ENCODE data around the gene PTTG2. TPM values are rescaled to one million over a fixed set of nuclear protein-coding genes. Genes with fewer than 3 reads are reported as not detected.

PTTG2 gene
- total RNA-seq, 2 experiments from 2014 or later = not detected

GRCh38 chr4:37981844-37982720 is 21.9 kb downstream of the PTTG2 start:
- ChIA-PET POLR2A (interaction anchor here (0.8 to 1.2 kb wide), 2 partner anchors 118 to 122 kb away, joined by 3 to 5 read pairs; no protein-coding TSS in a partner anchor), CTCF (no interaction called here)
- DNase-seq (no peak), ATAC-seq (no peak)
- Mint-ChIP-seq H3K27ac (no peak overlapping the region), H3K4me3 (no peak overlapping the region), H3K36me3 (ENCODE audit: low read depth) (no peaks in the 10 kb centered on the region), H3K4me1 (ENCODE audit: low read depth) (peaks cover 36% of the 10 kb centered on the region), H3K27me3 (no peaks in the 10 kb centered on the region), H3K9me3 (no peaks in the 10 kb centered on the region)
- TF ChIP-seq CTCF (IDR thresholded peaks at IDR 0.05) = no peak
- intact Hi-C loops (cut with micrococcal nuclease) = no loop called here

GRCh38 chr4:37982736-37983135 is 22.5 kb downstream of the PTTG2 start:
- TF ChIP-seq CTCF (IDR thresholded peaks at IDR 0.05) = no peak

GRCh38 chr4:37983951-37984350 is 23.8 kb downstream of the PTTG2 start:
- DNase-seq = no peak
- CTCF ChIA-PET = interaction anchor here (1.2 kb wide), 1 partner anchor 51 kb away, joined by 3 read pairs; no protein-coding TSS in a partner anchor
- intact Hi-C loops (cut with micrococcal nuclease) = no loop called here
- Mint-ChIP-seq H3K27me3 (no peaks in the 10 kb centered on the region), H3K4me3 (no peak overlapping the region), H3K4me1 (ENCODE audit: low read depth) (peaks cover 35% of the 10 kb centered on the region), H3K9me3 (no peaks in the 10 kb centered on the region), H3K27ac (no peak overlapping the region), H3K36me3 (ENCODE audit: low read depth) (no peaks in the 10 kb centered on the region)
- ATAC-seq = no peak
- no peak for TF ChIP-seq CTCF (IDR thresholded peaks at IDR 0.05)
- POLR2A ChIA-PET = interaction anchor here (0.7 to 0.9 kb wide), 2 partner anchors 19 to 158 kb away, joined by 3 read pairs; partner anchors contain the start of gene PGM2

More at GRCh38 chr4:37982736-37983135, 22.5 kb downstream of the PTTG2 start:
- H3K9me3 Mint-ChIP-seq = no peaks in the 10 kb centered on the region
- DNase-seq (no peak), ATAC-seq (no peak)
- ChIA-PET POLR2A (interaction anchor here (1.2 kb wide), 1 partner anchor 117 kb away, joined by 5 read pairs; no protein-coding TSS in a partner anchor), CTCF (interaction anchor here (1.2 kb wide), 1 partner anchor 52 kb away, joined by 3 read pairs; no protein-coding TSS in a partner anchor)
- H3K36me3 Mint-ChIP-seq (ENCODE audit: low read depth) = no peaks in the 10 kb centered on the region
- H3K27me3 Mint-ChIP-seq = no peaks in the 10 kb centered on the region
- H3K4me3 Mint-ChIP-seq = no peak overlapping the region
- peaks cover 36% of the 10 kb centered on the region for H3K4me1 Mint-ChIP-seq (ENCODE audit: low read depth)
- no peak overlapping the region for H3K27ac Mint-ChIP-seq
- intact Hi-C loops (cut with micrococcal nuclease) = no loop called here

DNA sequence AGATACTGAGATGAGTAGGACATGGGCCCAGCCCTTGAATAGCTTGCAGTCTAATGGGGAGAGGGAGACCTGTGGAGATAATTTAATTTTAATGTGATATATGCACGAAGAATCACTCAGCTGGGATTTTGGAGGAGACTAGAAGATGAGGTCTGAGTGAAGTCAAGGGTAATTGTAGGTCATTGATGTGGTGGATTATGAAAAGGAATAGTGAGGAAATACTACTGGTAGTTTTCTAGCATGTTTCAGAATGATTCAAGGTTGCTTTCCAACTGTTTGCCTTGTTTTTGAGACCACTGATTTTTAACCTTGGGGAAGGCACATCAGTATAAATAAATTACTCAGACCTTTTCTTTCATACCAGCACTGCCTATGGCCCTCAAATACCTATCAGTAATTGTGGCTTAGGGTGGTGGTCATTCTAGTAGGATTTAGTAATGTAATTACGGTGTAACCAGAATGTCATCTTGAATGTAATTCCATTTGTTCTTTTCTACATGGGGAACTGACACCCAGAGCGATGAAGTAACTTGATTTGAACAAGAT is 25.6 kb downstream of the PTTG2 start:
- peak; percentile 24 for ATAC-seq

More for the DNA sequence above, 25.6 kb downstream of the PTTG2 start:
- Mint-ChIP-seq H3K4me1 (ENCODE audit: low read depth) (peaks cover 26% of the 10 kb centered on the region), H3K9me3 (no peaks in the 10 kb centered on the region), H3K36me3 (ENCODE audit: low read depth) (no peaks in the 10 kb centered on the region), H3K27me3 (no peaks in the 10 kb centered on the region), H3K27ac (no peak overlapping the region), H3K4me3 (no peak overlapping the region)
- TF ChIP-seq CTCF (IDR thresholded peaks at IDR 0.05) = no peak
- ChIA-PET POLR2A (no interaction called here), CTCF (interaction anchor here (1.0 kb wide), 1 partner anchor 15 kb away, joined by 3 read pairs; no protein-coding TSS in a partner anchor)
- no peak for DNase-seq
- intact Hi-C loops (cut with micrococcal nuclease) = no loop called here

All from activated CD8-positive, alpha-beta T cell treated with anti-CD3 and anti-CD28 coated beads for 36 hours (primary cell).